GM12878 (cell line): Measurements from ENCODE around the gene MAP4. TPM values are rescaled to one million over a fixed set of nuclear protein-coding genes. Genes with fewer than 3 reads are reported as not detected.
A peak's percentile ranks its signal among the peaks of the same experiment; 100 is the strongest.

Source experiments
- ATF7 ChIP-seq: fragments of 450-650 bp; IDR thresholded peaks from 2 replicates; pipeline ENCODE4 v1.6.1; 2016; ENCODE audit warnings: low read depth, mild to moderate bottlenecking
- BMI1 ChIP-seq: fragments of 450-650 bp; IDR thresholded peaks from 2 replicates; pipeline ENCODE4 v1.6.1; 2016; ENCODE audit warnings: mild to moderate bottlenecking, moderate library complexity, borderline replicate concordance
- CBFB ChIP-seq: IDR thresholded peaks from 2 replicates; pipeline ENCODE4 v1.6.1; 2016; ENCODE audit warnings: antibody characterized with exemption, low read depth
- CEBPB ChIP-seq, 2 experiments: fragments of 150-350 bp in 1 of 2; IDR thresholded peaks; 2 replicates each; pipeline ENCODE4 v1.6.1; 2012 to 2014; ENCODE audit warnings: low read depth in 2 of 2, low read length in 2 of 2, borderline replicate concordance in 1 of 2, inconsistent platforms in 1 of 2
- EED ChIP-seq: sonication (generic); IDR thresholded peaks from 2 replicates; pipeline ENCODE4 v1.6.1; 2016; ENCODE audit warnings: antibody characterized with exemption, low read depth
- FOXM1 ChIP-seq: IDR thresholded peaks from 2 replicates; pipeline ENCODE4 v1.6.1; 2012; ENCODE audit warnings: low read depth, mild to moderate bottlenecking, inconsistent platforms, low read length, moderate library complexity
- HCFC1 ChIP-seq: fragments of 150-350 bp; IDR thresholded peaks from 2 replicates; pipeline ENCODE4 v1.6.1; 2014; ENCODE audit warnings: low read length
- JUND ChIP-seq: IDR thresholded peaks from 2 replicates; pipeline ENCODE4 v1.6.1; 2012; ENCODE audit warnings: low read depth, mild to moderate bottlenecking, low read length, improper control_type of control experiment, moderate library complexity
- KAT2A ChIP-seq: conservative IDR thresholded peaks from 2 replicates; pipeline ENCODE4 v1.6.1; 2011; ENCODE audit warnings: low read depth, low read length; ENCODE audit not compliant: control insufficient read depth
- MTA2 ChIP-seq: fragments of 450-650 bp; IDR thresholded peaks from 2 replicates; pipeline ENCODE4 v1.6.1; 2016; ENCODE audit warnings: low read depth, mild to moderate bottlenecking, moderate library complexity
- PBX3 ChIP-seq: IDR thresholded peaks from 2 replicates; pipeline ENCODE4 v1.6.1; 2011; ENCODE audit warnings: mild to moderate bottlenecking, low read depth, low read length, moderate library complexity; ENCODE audit not compliant: insufficient replicate concordance
- POLR2AphosphoS2 ChIP-seq: IDR thresholded peaks from 2 replicates; pipeline ENCODE4 v1.6.1; 2011; ENCODE audit warnings: low read depth, mild to moderate bottlenecking, low read length, improper control_type of control experiment, moderate library complexity
- POLR2AphosphoS5 ChIP-seq: IDR thresholded peaks from 2 replicates; pipeline ENCODE4 v1.6.1; 2011; ENCODE audit warnings: mild to moderate bottlenecking, low read length, inconsistent platforms
- RCOR1 ChIP-seq: conservative IDR thresholded peaks from 2 replicates; pipeline ENCODE4 v1.6.1; 2012; ENCODE audit warnings: low read depth, low read length, improper control_type of control experiment
- SMC3 ChIP-seq: IDR thresholded peaks from 2 replicates; pipeline ENCODE4 v1.6.1; 2011; ENCODE audit warnings: low read length, improper control_type of control experiment, borderline replicate concordance
- SPI1 ChIP-seq: IDR thresholded peaks from 2 replicates; pipeline ENCODE4 v1.6.1; 2011; ENCODE audit warnings: low read depth, mild to moderate bottlenecking, low read length, moderate library complexity, borderline replicate concordance; ENCODE audit not compliant: insufficient read depth
- STAT3 ChIP-seq: IDR thresholded peaks from 2 replicates; pipeline ENCODE4 v1.6.1; 2011; ENCODE audit warnings: low read depth, low read length, improper control_type of control experiment
- SUZ12 ChIP-seq: fragments of 200-600 bp; sonication (generic); IDR thresholded peaks from one replicate; pipeline ENCODE4 v1.6.1; 2018; ENCODE audit warnings: antibody characterized with exemption, mild to moderate bottlenecking; ENCODE audit not compliant: unreplicated experiment
- ZBTB4 ChIP-seq: fragments of 450-650 bp; formaldehyde crosslinking; IDR thresholded peaks from 2 replicates; pipeline ENCODE4 v1.4.0; 2022; ENCODE audit warnings: mild to moderate bottlenecking, moderate library complexity
- ZNF384 ChIP-seq: IDR thresholded peaks from 2 replicates; pipeline ENCODE4 v1.6.1; 2012; ENCODE audit warnings: low read depth, mild to moderate bottlenecking, low read length, improper control_type of control experiment, borderline replicate concordance
- ZSCAN29 ChIP-seq: fragments of 450-650 bp; IDR thresholded peaks from 2 replicates; pipeline ENCODE4 v1.6.1; 2017; ENCODE audit warnings: mild to moderate bottlenecking, moderate library complexity
- polyA plus RNA-seq, 11 experiments: library from polyadenylated mRNA; depleted of rRNA in 4 of 11; unstranded in 6 of 11; stranded (reverse) in 5 of 11; fragments of >200 nt; fragmentation: Nextera tagmentation in 4 of 11; fragmentation: Illumina TruSeq in 1 of 11; extraction: Ambion mirVana in 4 of 11; extraction: Trizol in 1 of 11; gene quantifications; 1 replicate in 1 of 11; 2 replicates in 10 of 11; pipeline versions ENCODE4 v1.2.1 to v1.2.3, GENCODE V29; 2011 to 2016; ENCODE audit warnings: inconsistent platforms in 2 of 11, missing spikeins in 2 of 11, low read depth in 1 of 11
- total RNA-seq, 4 experiments: library from RNA; depleted of rRNA in 3 of 4; stranded (reverse); fragments of >200 nt in 3 of 4; fragmentation: Illumina TruSeq in 1 of 4; extraction: Trizol in 1 of 4; gene quantifications; 2 replicates each; pipeline versions ENCODE4 v1.2.1 to v1.2.3, GENCODE V29; 2013 to 2021
- TF ChIP-seq, protein P1 (sequence below): fragments of 450-650 bp; formaldehyde crosslinking; IDR thresholded peaks from 2 replicates; pipeline ENCODE4 v1.5.0; 2022; ENCODE audit warnings: mild to moderate bottlenecking, missing genetic modification characterization
- TF ChIP-seq, protein P2 (sequence below): IDR thresholded peaks from 2 replicates; pipeline ENCODE4 v1.6.1; 2011; ENCODE audit warnings: low read depth, mild to moderate bottlenecking, low read length, moderate library complexity, borderline replicate concordance; ENCODE audit errors: extremely low read depth

Gene MAP4
- total and polyA plus RNA-seq, 10 of the 15 experiments (the other 5 are each of a cell fraction or from before 2014, with no cell fraction given): 22.2 to 145 (median 47.2) TPM

DNA sequence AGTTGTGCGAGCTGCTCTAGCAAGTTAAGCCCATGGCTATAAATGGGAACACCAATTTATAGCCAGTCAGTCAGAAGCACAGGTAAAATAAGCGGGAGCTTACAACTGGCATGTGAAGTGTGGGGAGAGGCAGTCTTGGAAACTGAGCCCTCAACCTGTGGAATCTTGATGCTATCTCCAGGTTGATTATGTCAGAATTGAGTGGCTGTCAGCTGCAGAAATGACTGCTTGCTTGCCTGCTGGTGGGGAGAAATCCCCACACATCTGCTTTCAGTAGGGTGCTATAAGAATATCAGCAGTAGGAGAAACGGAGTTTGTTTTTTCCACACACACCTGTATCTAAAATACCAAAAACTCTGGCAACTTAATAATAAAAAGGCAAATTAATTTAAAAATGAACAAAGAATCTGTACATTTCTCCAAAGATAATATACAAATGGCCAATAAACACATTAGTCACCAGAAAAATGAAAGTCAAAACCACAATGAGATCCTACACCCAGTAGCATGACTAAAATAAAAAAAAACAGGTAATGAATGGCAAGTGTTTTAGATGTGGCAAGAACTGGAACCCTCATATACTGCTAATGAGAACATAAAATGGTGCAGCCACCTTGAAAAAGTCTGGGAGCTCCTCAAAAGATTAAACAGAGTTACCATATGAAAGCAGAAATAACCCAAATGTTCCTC, 26.0 kb upstream of the MAP4 start (continued):
- TF ChIP-seq SPI1: no peak
- TF ChIP-seq RCOR1: no peak
- no peak for TF ChIP-seq POLR2AphosphoS5
- peak; percentile 62 for TF ChIP-seq ATF7
- TF ChIP-seq ZBTB4 (CRISPR knock-in tag): no peak
- TF ChIP-seq MTA2: peak; percentile 97
- no peak for TF ChIP-seq ZSCAN29
- no peak for TF ChIP-seq POLR2AphosphoS2
- TF ChIP-seq CEBPB (IDR thresholded peaks at IDR 0.05; ENCODE audit: borderline replicate concordance in 1 of 2, low read depth in 2 of 2, low read length in 2 of 2): no peak
- no peak for TF ChIP-seq SUZ12
- TF ChIP-seq BMI1: no peak
- peak; percentile 36; the same call in 1 of the 2 replicates for TF ChIP-seq CBFB
- TF ChIP-seq KAT2A: no peak
- no peak for TF ChIP-seq HCFC1
- no peak for TF ChIP-seq SMC3
- TF ChIP-seq FOXM1: peak; percentile 49; the same call in 1 of the 2 replicates
- TF ChIP-seq ZNF384: peak; percentile 80
- no peak for TF ChIP-seq STAT3
- peak; percentile 61 for TF ChIP-seq EED
- TF ChIP-seq, protein P1, sequence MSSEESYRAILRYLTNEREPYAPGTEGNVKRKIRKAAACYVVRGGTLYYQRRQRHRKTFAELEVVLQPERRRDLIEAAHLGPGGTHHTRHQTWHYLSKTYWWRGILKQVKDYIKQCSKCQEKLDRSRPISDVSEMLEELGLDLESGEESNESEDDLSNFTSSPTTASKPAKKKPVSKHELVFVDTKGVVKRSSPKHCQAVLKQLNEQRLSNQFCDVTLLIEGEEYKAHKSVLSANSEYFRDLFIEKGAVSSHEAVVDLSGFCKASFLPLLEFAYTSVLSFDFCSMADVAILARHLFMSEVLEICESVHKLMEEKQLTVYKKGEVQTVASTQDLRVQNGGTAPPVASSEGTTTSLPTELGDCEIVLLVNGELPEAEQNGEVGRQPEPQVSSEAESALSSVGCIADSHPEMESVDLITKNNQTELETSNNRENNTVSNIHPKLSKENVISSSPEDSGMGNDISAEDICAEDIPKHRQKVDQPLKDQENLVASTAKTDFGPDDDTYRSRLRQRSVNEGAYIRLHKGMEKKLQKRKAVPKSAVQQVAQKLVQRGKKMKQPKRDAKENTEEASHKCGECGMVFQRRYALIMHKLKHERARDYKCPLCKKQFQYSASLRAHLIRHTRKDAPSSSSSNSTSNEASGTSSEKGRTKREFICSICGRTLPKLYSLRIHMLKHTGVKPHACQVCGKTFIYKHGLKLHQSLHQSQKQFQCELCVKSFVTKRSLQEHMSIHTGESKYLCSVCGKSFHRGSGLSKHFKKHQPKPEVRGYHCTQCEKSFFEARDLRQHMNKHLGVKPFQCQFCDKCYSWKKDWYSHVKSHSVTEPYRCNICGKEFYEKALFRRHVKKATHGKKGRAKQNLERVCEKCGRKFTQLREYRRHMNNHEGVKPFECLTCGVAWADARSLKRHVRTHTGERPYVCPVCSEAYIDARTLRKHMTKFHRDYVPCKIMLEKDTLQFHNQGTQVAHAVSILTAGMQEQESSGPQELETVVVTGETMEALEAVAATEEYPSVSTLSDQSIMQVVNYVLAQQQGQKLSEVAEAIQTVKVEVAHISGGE (CRISPR knock-in tag): no peak
- peak; percentile 25 for TF ChIP-seq PBX3
- TF ChIP-seq JUND: no peak
- TF ChIP-seq, protein P2, sequence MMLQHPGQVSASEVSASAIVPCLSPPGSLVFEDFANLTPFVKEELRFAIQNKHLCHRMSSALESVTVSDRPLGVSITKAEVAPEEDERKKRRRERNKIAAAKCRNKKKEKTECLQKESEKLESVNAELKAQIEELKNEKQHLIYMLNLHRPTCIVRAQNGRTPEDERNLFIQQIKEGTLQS: no peak
